Myocyte (in vitro differentiated cells): ENCODE data around the gene RFX3. TPM values are rescaled to one million over a fixed set of nuclear protein-coding genes. Genes with fewer than 3 reads are reported as not detected.
"Not testable (repeated sequence)": the region's sequence is repeated elsewhere in the genome, so short reads cannot be mapped to it uniquely, and the experiment has no call there.

Experiments used
- DNase-seq: peaks from one replicate; pipeline ENCODE4 v3.0.0-alpha.2; 2012; ENCODE audit warnings: low read depth
- total RNA-seq: library from RNA; depleted of rRNA; stranded (reverse); fragments of >200 nt; gene quantifications from 2 replicates; pipeline ENCODE4 v1.2.3, GENCODE V29; 2014

Gene RFX3
- total RNA-seq, 1 donor from 2014 or later, result 3.0 TPM

GRCh38 chr9:3359778-3360177 is 166.0 kb downstream of the RFX3 start:
- no peak for DNase-seq

GRCh38 chr9:3359048-3359692 is 166.6 kb downstream of the RFX3 start:
- no peak for DNase-seq

DNA sequence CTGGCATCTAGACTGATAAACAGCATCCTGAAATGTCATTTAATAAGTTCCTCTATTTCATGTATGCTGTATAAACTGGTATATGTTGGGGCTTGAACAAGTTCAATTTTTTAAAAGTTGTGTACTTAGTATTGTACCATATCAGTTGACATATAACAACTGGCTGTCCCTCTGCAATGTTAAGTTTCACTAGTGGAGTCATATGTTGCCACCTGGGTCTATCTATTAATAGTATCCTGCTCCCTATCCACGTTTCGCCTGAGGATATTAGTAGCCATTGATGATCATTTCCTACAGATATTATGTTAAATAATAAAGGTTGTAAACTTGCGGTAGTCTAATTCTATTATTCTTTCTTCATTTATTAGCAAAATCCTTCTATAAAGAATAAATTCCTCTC is 177.6 kb downstream of the RFX3 start:
- DNase-seq, result peak; percentile 32

GRCh38 chr9:3346549-3346948 is 179.3 kb downstream of the RFX3 start:
- DNase-seq, result no peak

- DNase-seq, result no peak
Measured at GRCh38 chr9:3343671-3344070, 182.1 kb downstream of the RFX3 start.

DNA sequence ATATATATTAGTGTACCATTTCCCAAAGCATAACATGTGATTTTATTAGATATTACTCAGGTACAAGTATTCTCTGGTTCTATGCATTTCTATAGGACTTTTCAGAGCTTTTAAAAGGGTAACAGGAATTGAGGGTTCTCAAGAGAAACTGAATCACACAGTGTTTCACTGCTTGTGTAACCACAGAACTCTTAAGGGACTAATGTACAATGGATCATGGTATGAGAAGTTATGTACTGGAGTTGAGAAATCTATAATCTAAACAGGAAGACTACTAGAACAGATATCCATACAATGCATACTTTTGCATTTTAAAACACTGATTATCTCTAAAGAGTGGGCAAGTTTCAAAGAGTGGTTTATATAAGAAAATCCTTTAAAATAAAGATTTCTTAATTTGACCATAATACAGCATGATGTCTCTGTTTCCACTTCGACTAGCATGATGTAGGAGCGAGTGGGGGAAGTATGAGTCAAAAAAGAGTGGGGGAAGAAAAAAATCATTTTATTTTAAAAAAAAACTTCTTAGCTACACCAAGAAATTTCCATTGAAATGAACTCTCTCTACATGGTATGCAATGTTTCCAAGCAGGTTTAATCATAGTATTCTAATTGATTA is 183.5 kb downstream of the RFX3 start:
- no peak for DNase-seq

- peak; percentile 46 for DNase-seq
Measured at GRCh38 chr9:3337515-3338225, 188.1 kb downstream of the RFX3 start.

DNA sequence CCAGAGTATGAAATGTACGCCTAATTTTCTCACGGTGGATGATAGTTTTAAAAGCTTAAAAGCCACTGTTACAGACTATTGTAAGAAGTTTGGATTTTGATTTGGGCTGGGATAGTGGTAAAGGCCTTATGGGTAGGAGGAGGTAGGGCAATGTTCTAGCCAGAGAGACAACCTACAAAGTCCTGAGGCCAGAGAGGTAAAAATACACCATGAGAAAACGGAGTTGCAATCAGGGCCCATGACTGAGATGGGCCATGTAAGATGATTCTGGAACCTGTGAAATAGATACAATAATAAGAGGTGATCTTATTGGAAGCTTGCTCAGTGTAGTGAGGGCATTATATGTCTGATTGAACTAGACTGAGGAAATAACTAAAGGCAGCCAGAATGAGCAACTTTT is 188.8 kb downstream of the RFX3 start:
- no peak for DNase-seq

DNA sequence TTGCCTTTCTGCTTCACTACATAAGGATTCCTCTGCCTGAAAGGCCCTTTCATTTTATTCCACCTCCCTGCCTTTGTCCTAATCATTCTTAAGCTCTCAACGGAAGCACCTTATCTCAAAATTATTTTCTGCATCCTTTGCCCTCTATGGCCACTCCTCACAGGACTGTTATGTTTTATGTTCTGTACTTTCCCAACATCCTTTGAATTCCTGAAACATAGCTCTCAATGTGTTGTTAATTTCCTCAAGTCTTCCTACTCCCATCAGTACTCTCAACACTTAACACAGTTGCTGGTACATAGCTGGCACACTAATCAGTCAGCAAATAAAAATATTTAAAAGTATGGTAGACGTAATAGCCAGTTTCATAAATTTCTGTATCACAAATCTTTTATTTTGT is 193.0 kb downstream of the RFX3 start:
- DNase-seq, result no peak

DNA sequence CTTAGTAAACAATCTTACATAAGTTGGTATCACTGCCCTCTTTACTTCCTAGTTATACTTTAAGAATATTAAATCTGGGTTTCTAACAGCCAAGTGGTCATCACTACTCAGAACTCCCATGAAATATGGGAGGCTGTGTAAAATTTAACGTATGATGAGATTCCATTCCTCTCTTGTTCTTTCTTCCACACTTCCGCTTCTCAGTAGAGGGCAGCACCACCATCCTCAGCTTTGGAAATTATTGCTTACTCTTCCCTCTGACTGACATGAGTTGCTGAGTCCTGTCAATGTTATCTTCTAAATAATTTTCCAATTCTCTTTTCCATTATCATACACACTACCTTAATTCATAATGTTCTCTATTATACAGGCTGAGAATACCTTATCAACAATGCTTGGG is 194.0 kb downstream of the RFX3 start:
- no peak for DNase-seq

GRCh38 chr9:3330792-3331420 is 194.9 kb downstream of the RFX3 start:
- DNase-seq, result no peak

DNA sequence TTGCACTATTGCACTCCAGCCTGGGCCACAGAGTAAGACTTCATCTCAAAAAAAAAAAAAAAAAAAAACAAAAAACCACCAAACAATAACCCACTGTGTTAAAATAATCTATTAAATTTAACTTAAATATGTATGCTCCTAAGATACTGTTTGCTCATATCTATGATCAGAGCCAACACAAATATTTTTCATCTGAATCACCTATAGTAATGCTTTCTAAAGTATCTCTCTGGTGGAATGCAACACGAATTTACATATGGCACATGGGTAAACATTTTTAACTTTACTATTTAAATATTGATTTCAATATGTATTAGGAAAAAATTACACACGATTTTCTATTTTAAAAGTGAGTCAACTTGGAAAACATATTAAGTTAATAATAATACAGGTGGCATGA is 196.4 kb downstream of the RFX3 start:
- no peak for DNase-seq

DNA sequence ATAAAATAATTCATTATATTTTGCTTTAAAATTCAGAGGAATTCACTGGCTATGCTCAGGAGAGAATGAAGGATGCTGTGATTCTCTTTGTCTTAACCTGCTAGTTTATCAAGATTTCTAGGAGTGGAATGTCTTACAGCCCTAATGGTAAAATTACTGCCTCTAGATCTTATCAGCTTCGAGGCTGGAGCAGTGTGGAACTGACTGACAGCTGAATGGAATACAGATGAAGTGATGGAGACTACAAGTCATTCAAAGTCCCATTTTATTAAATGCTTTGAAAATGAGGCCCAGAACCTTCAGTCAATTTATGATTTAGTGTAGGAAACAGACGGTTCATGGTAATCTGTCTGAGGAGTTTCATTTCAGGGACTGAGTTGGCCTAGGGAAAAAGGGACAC is 202.1 kb downstream of the RFX3 start:
- DNase-seq, result no peak

DNA sequence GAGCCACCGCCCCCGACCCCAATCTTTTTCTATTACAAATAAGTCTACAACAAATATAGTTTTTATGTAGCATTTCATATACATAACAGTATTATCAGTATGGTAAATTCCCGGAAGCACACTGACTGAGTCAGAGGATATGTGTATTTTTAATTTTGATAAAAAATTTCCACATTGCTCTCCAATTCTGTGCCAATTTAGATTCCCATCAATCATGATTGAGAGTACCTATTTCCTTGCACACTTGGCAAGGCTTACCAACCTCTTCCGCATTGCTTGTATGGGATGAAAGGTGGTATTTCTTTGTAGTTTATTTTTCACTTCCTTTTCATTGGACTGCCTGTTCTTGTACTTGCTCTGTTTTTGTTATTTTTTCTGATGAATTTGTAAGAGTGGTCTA is 204.6 kb downstream of the RFX3 start:
- DNase-seq, result no peak

- not testable (repeated sequence) for DNase-seq
Measured at GRCh38 chr9:3312595-3312994, 213.2 kb downstream of the RFX3 start.

DNA sequence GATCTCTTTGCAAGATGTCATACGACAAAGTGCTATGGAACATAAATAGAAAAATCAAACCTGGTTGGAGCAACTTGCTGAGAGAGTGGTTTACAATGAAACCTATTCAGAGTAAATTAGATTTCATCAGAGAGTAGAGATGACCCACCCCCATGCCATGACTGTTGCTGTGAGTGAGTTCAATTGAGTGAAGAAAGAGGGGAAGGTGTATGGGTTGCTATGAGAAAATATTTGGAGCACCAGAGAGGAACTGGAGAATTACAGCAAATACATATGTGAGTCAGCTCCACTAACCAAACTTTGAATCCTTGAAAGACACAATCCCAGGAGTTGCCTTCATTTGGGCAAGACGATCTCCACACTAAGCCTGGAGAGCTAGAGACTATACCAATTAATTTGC is 217.2 kb downstream of the RFX3 start:
- no peak for DNase-seq

- DNase-seq, result not testable (repeated sequence)
Measured at GRCh38 chr9:3304388-3304787, 221.4 kb downstream of the RFX3 start.

DNA sequence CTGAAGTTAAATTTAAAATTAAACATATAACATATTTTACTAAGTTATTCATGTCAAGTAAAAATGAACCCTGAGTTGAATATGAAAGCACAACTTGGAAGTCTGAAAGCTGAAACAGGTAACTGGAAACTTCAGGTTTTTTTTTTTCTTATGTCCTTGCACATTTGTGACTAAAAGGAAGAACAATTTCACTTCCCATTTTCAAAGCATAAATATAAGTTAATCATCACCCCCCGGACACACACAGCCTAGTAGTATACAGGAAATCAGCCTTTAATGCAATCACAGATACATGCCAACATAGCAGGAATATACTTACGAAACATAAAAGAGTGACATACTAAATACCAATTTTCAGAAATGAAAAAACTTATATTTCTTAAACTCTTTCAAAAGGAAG is 225.9 kb downstream of the RFX3 start:
- no peak for DNase-seq

DNA sequence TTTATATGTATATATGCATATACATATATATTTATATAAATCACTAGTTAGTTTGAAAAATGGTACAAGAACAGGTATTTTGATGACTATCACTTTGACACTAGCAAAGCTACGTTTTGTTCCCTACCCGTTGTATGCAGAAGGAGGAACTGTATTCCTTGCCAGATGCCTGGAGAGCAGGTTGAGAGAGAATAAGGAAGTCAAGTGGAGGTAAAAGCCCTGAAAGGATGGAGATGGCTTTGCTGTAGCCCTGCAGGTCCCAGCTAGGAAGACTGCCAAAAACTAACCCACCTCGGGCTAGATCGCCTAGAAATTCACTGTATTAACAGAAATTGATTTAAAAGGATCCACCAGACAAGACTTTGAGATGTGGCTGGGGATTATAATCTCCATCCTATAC is 229.3 kb downstream of the RFX3 start:
- no peak for DNase-seq

DNA sequence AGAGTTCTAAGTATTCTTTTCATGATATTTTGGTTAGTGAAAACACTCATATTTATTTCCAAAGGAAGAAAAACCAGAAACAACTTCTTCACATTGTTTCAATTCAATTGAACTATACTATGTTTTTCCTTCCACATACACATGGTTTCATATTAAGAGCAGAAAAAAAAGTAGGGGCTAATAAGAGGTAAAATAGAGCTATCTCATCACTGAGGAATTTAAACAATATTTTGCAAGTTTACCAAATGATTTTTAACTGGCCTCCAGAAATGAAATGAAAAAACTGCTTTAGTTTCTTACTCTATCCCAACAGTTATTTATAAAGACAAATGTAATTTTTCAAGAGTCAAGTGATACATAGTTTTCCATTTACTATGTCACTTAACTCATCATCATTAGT is 233.5 kb downstream of the RFX3 start:
- no peak for DNase-seq

- no peak for DNase-seq
Measured at GRCh38 chr9:3290231-3290840, 235.5 kb downstream of the RFX3 start.

DNA sequence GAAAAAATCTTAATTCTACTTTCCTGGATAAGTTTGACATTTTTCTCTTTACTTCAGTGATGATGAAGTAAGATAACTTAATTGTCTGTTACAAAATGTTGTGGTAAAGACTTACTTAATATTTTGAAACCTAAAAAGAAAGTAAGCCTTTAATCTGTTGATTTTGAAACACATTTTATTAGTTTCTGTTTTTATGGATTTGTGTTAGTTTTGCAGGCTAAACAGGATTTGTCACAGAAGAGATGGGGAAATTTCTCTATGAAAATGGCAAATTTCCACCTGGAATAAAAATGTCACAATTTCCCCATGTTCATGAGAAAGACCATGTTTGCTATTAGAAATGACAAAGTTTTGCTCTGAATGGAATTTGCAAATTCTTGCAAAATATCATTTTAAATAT is 237.1 kb downstream of the RFX3 start:
- no peak for DNase-seq
